ENCODE results near the gene CDX1.

- TF ChIP-seq TARDBP (IDR thresholded peaks at IDR 0.05) (no peak), FOXM1 (IDR thresholded peaks at IDR 0.05; ENCODE audit: borderline replicate concordance) (no peak), HDGF (IDR thresholded peaks at IDR 0.05; ENCODE audit: borderline replicate concordance) (no peak), SP1 (IDR thresholded peaks at IDR 0.05) (no peak), SUZ12 (IDR thresholded peaks at IDR 0.05) (no peak), NFRKB (IDR thresholded peaks at IDR 0.05) (no peak), BHLHE40 (IDR thresholded peaks at IDR 0.05; ENCODE audit: borderline replicate concordance) (no peak), FOXK2 (IDR thresholded peaks at IDR 0.05) (no peak), PKNOX1 (IDR thresholded peaks at IDR 0.05) (no peak), ZNF384 (IDR thresholded peaks at IDR 0.05) (no peak), FOXA1 (IDR thresholded peaks at IDR 0.05) (no peak), ELF4 (IDR thresholded peaks at IDR 0.05) (no peak)
These were observed 44.8 kb downstream of the CDX1 start for GRCh38 chr5:150211156-150212030.
